CD14-positive monocyte (primary cell): Measurements from ENCODE around the gene ELK1. TPM values are rescaled to one million over a fixed set of nuclear protein-coding genes. Genes with fewer than 3 reads are reported as not detected.

ENCODE experiments used
- DNase-seq, 3 donors: peaks; one replicate each; pipeline ENCODE4 v3.0.0-alpha.2; 2011 to 2022
- H2AFZ ChIP-seq: 2 replicates; pipeline ENCODE4 v1.6.0; 2012; ENCODE audit warnings: mild to moderate bottlenecking, low read depth, low read length, inconsistent platforms; ENCODE audit not compliant: insufficient read depth, poor library complexity, severe bottlenecking
- H3K27ac ChIP-seq, 2 donors: 1 replicate in 1 of 2; 2 replicates in 1 of 2; pipeline ENCODE4 v1.5.1; 2012 to 2013; ENCODE audit warnings: low read length in 2 of 2, control low read depth in 1 of 2, inconsistent platforms in 1 of 2, low read depth in 1 of 2, mild to moderate bottlenecking in 1 of 2
- H3K27me3 ChIP-seq, 2 donors: one replicate each; pipeline versions ENCODE4 v1.6.0 to v1.6.1; 2011 to 2013; ENCODE audit warnings: low read length in 2 of 2; ENCODE audit not compliant: control insufficient read depth in 2 of 2, insufficient read depth in 2 of 2
- H3K36me3 ChIP-seq, 2 donors: replicated peaks in 1 of 2; 1 replicate in 1 of 2; 2 replicates in 1 of 2; pipeline versions ENCODE4 v1.5.1 to v1.6.1; 2012 to 2013; ENCODE audit warnings: low read length in 2 of 2, control low read depth in 1 of 2, inconsistent platforms in 1 of 2, mild to moderate bottlenecking in 1 of 2; ENCODE audit not compliant: insufficient read depth in 2 of 2, control insufficient read depth in 1 of 2
- H3K4me1 ChIP-seq, 2 donors: 1 replicate in 1 of 2; 2 replicates in 1 of 2; pipeline versions ENCODE4 v1.5.1 to v1.6.1; 2012 to 2013; ENCODE audit warnings: low read length in 2 of 2, control low read depth in 1 of 2, inconsistent platforms in 1 of 2, mild to moderate bottlenecking in 1 of 2, moderate library complexity in 1 of 2; ENCODE audit not compliant: insufficient read depth in 2 of 2, control insufficient read depth in 1 of 2
- H3K4me2 ChIP-seq: replicated peaks from 2 replicates; pipeline ENCODE3; 2012; ENCODE audit warnings: low read length, moderate library complexity, mild to moderate bottlenecking; ENCODE audit not compliant: poor library complexity, severe bottlenecking; ENCODE audit errors: extremely low read depth
- H3K4me3 ChIP-seq, 3 experiments: fragments of 200-600 bp in 1 of 3; sonication (generic) in 1 of 3; replicated peaks in 1 of 3; 1 replicate in 2 of 3; 2 replicates in 1 of 3; pipeline ENCODE4 v1.5.1; 2011 to 2013; ENCODE audit warnings: low read length in 3 of 3, mild to moderate bottlenecking in 3 of 3, control low read depth in 2 of 3, low read depth in 2 of 3, inconsistent platforms in 1 of 3, moderate library complexity in 1 of 3
- H3K79me2 ChIP-seq: 2 replicates; pipeline ENCODE4 v1.6.0; 2012; ENCODE audit warnings: mild to moderate bottlenecking, control low read depth, inconsistent platforms, low read length, moderate library complexity; ENCODE audit not compliant: insufficient read depth
- H3K9ac ChIP-seq: 2 replicates; pipeline ENCODE4 v1.6.0; 2017; ENCODE audit warnings: low read length, mild to moderate bottlenecking; ENCODE audit not compliant: insufficient read depth, poor library complexity, severe bottlenecking
- H3K9me3 ChIP-seq, 2 donors: replicated peaks in 1 of 2; 1 replicate in 1 of 2; 2 replicates in 1 of 2; pipeline versions ENCODE4 v1.5.1 to v1.6.1; 2012 to 2013; ENCODE audit warnings: low read length in 2 of 2, control low read depth in 1 of 2; ENCODE audit not compliant: control insufficient read depth in 1 of 2, insufficient read depth in 1 of 2
- H4K20me1 ChIP-seq: 2 replicates; pipeline ENCODE4 v1.6.0; 2012; ENCODE audit warnings: mild to moderate bottlenecking, low read length, control low read depth, moderate library complexity; ENCODE audit not compliant: insufficient read depth
- H3K27ac Mint-ChIP-seq, 7 donors: one replicate each; pipeline ENCODE4 v1.8.0; 2020; ENCODE audit warnings: mild to moderate bottlenecking in 7 of 7, mixed read lengths in 7 of 7, moderate library complexity in 6 of 7, inconsistent platforms in 2 of 7
- H3K27me3 Mint-ChIP-seq, 3 donors: one replicate each; pipeline ENCODE4 v1.8.0; 2021 to 2022; ENCODE audit warnings: low read depth in 3 of 3, mild to moderate bottlenecking in 3 of 3, mixed read lengths in 3 of 3, moderate library complexity in 3 of 3, inconsistent platforms in 1 of 3
- H3K36me3 Mint-ChIP-seq, 2 donors: one replicate each; pipeline ENCODE4 v1.8.0; 2020; ENCODE audit warnings: mixed read lengths in 2 of 2, inconsistent platforms in 1 of 2, mild to moderate bottlenecking in 1 of 2
- H3K4me1 Mint-ChIP-seq: one replicate; pipeline ENCODE4 v1.8.0; 2020; ENCODE audit warnings: mild to moderate bottlenecking, mixed read lengths
- H3K4me3 Mint-ChIP-seq, 2 donors: one replicate each; pipeline ENCODE4 v1.8.0; 2020; ENCODE audit warnings: mild to moderate bottlenecking in 2 of 2, mixed read lengths in 2 of 2, moderate library complexity in 1 of 2
- H3K9me3 Mint-ChIP-seq, 7 donors: one replicate each; pipeline ENCODE4 v1.8.0; 2020 to 2022; ENCODE audit warnings: mixed read lengths in 7 of 7, mild to moderate bottlenecking in 6 of 7, moderate library complexity in 6 of 7, inconsistent platforms in 2 of 7
- CTCF ChIP-seq: fragments of 200-600 bp; IDR thresholded peaks from one replicate; pipeline ENCODE4 v1.8.0; 2022; ENCODE audit warnings: antibody characterized with exemption, mild to moderate bottlenecking
- WGBS: methylation state at CpG from one replicate; pipeline ENCODE4 v1.1.5; 2013; ENCODE audit warnings: missing lambda C conversion rate; ENCODE audit not compliant: insufficient coverage; 5-methylcytosine and 5-hydroxymethylcytosine counted together
- intact Hi-C, 2 donors: fragments of 100-400 bp; cut with micrococcal nuclease; formaldehyde crosslinking; loops; one replicate each; pipeline versions ENCODE4 v1.15.0 to v1.15.1; 2023
- polyA plus RNA-seq, 3 donors: library from polyadenylated mRNA; depleted of rRNA in 1 of 3; unstranded in 2 of 3; stranded (reverse) in 1 of 3; fragments of 300-500 nt in 2 of 3; fragments of >200 nt in 1 of 3; fragmentation: Illumina TruSeq in 2 of 3; gene quantifications; 1 replicate in 2 of 3; 2 replicates in 1 of 3; pipeline ENCODE4 v1.2.3, GENCODE V29; 2012 to 2021

ELK1 gene
- polyA plus RNA-seq, 3 donors: 9.5 to 11.9 (median 10.7) TPM

GRCh38 chrX:47661539-47661938 lies 11.2 kb upstream of the ELK1 start:
- Mint-ChIP-seq H3K36me3 (peaks cover 8 to 9% of the 10 kb centered on the region in 2 donors), H3K4me1 (peaks cover 15% of the 10 kb centered on the region), H3K4me3 (no peak overlapping the region), H3K27me3 (peaks cover 0 to 7% (median 2%) of the 10 kb centered on the region in 3 donors), H3K27ac (no peak overlapping the region), H3K9me3 (peaks cover 0 to 10% (median 6%) of the 10 kb centered on the region in 7 donors)
- Histone ChIP-seq H3K4me2 (no peak overlapping the region), H3K27me3 (no peaks in the 10 kb centered on the region), H2AFZ (no peak overlapping the region), H3K79me2 (peaks cover 11% of the 10 kb centered on the region), H4K20me1 (peaks cover 3% of the 10 kb centered on the region), H3K9me3 (no peaks in the 10 kb centered on the region), H3K4me3 (no peak overlapping the region), H3K36me3 (peaks cover 12% of the 10 kb centered on the region in 2 donors), H3K9ac (no peak overlapping the region), H3K27ac (no peak overlapping the region), H3K4me1 (peaks cover 9 to 12% of the 10 kb centered on the region in 2 donors)
- TF ChIP-seq CTCF: no peak
- no peak for DNase-seq
- intact Hi-C loops: no loop called here
- WGBS: 100% methylated on average over 2 of the region's 7 CpGs

- no peak for TF ChIP-seq CTCF
- H3K36me3 Mint-ChIP-seq: peaks cover 21 to 23% of the 10 kb centered on the region in 2 donors
- H3K27me3 Mint-ChIP-seq: peaks cover 0 to 6% (median 0%) of the 10 kb centered on the region in 3 donors
- H3K79me2 ChIP-seq: peaks cover 14% of the 10 kb centered on the region
- peak overlapping the region; percentile 71 for H3K4me2 ChIP-seq
- H3K9ac ChIP-seq: peak overlapping the region; percentile 90
- H3K4me3 Mint-ChIP-seq: peak overlapping the region; percentile 85 to 93
- no peak for DNase-seq
- peak overlapping the region; percentile 62 to 72 (median 66) for H3K4me3 ChIP-seq
- H4K20me1 ChIP-seq: peaks cover 3% of the 10 kb centered on the region
- H3K27ac Mint-ChIP-seq: peak overlapping the region; percentile 97 to 99 (median 99)
- H3K27me3 ChIP-seq: no peaks in the 10 kb centered on the region
- H2AFZ ChIP-seq: peak overlapping the region; percentile 49
- 17% methylated on average over 6 of the region's 8 CpGs for WGBS
- H3K4me1 ChIP-seq: peaks cover 9 to 12% of the 10 kb centered on the region in 2 donors
- H3K9me3 ChIP-seq: no peaks in the 10 kb centered on the region
- intact Hi-C loops: loop anchor here in 1 of 2 donors (10.0 kb wide), 1 partner anchor 175 kb away; the partner anchor contains the start of gene ZNF81
- peaks cover 15% of the 10 kb centered on the region for H3K4me1 Mint-ChIP-seq
- peaks cover 0 to 10% (median 6%) of the 10 kb centered on the region in 7 donors for H3K9me3 Mint-ChIP-seq
- peaks cover 27 to 33% of the 10 kb centered on the region in 2 donors for H3K36me3 ChIP-seq
- peak overlapping the region; percentile 93 to 96 for H3K27ac ChIP-seq
Measured at GRCh38 chrX:47659421-47659726, 9.0 kb upstream of the ELK1 start.
